Right cardiac atrium (tissue), 5 donors: Measurements from ENCODE around the gene PTP4A2. TPM values are rescaled to one million over a fixed set of nuclear protein-coding genes. Genes with fewer than 3 reads are reported as not detected.

Source experiments
- ATAC-seq, 2 donors: fragments of 200-7000 bp; cut with Tn5 transposase; one replicate each; pipeline versions ENCODE4 v1.8.0 to v1.9.1; 2020; ENCODE audit warnings: moderate library complexity in 2 of 2, mild to moderate bottlenecking in 1 of 2
- DNase-seq, 3 donors: peaks; one replicate each; pipeline ENCODE4 v3.0.0-alpha.2; 2020
- H3K27ac ChIP-seq: one replicate; pipeline ENCODE4 v1.5.1; 2013; ENCODE audit warnings: mild to moderate bottlenecking, low read length, control low read depth, moderate library complexity
- H3K27me3 ChIP-seq: one replicate; pipeline ENCODE4 v1.6.1; 2013; ENCODE audit not compliant: control insufficient read depth, insufficient read depth
- H3K4me1 ChIP-seq: one replicate; pipeline ENCODE4 v1.6.1; 2013; ENCODE audit warnings: low read length; ENCODE audit not compliant: control insufficient read depth, insufficient read depth
- H3K4me3 ChIP-seq: one replicate; pipeline ENCODE4 v1.5.1; 2013; ENCODE audit warnings: low read length, control low read depth
- H3K9me3 ChIP-seq: one replicate; pipeline ENCODE4 v1.6.1; 2013; ENCODE audit warnings: low read length; ENCODE audit not compliant: control insufficient read depth
- whole genome bisulfite sequencing: extraction: QIAGEN DNeasy Blood & Tissue Kit; methylation state at CpG from one replicate; pipeline ENCODE4 v1.1.7; 2013; 5-methylcytosine and 5-hydroxymethylcytosine counted together
- intact Hi-C, 4 donors: fragments of 100-400 bp; cut with DNase I; formaldehyde crosslinking; loops; one replicate each; pipeline versions ENCODE4 v1.11.0 to v1.14.0; 2022 to 2023
- polyA plus RNA-seq: library from polyadenylated mRNA; stranded (reverse); fragments of 200-250 nt; gene quantifications from one replicate; pipeline ENCODE4 v1.2.3, GENCODE V29; 2013
- total RNA-seq, 4 donors: library from RNA; stranded (reverse); fragmentation: NEBNext Ultra II Directional; extraction: Animal tissue kit (Norgen Biotek cat#: 25700); gene quantifications; one replicate each; pipeline ENCODE4 v1.2.1, GENCODE V29; 2021
- donor health status: healthy with polysubstance abuse.
- donor health status: DM: no; HTN: yes; CAD: no.
- donor health status: DM: no; HTN: no; CAD: no.
- donor health status: DM: no; HTN: yes; CAD: no; lungs with severe emphysema.
- donor health status: DM: yes; HTN: yes; CAD: no.

The PTP4A2 gene
- total and polyA plus RNA-seq, 5 donors = 158 to 558 (median 415) TPM

GRCh38 chr1:31976401-31976800 is 38.2 kb upstream of the PTP4A2 start:
- DNase-seq = no peak
- Histone ChIP-seq H3K9me3 (no peaks in the 10 kb centered on the region), H3K4me1 (peaks cover 4% of the 10 kb centered on the region), H3K27me3 (no peaks in the 10 kb centered on the region), H3K27ac (no peak overlapping the region), H3K4me3 (no peak overlapping the region)
- 95% methylated on average over 1 of the region's 1 CpG for WGBS
- no peak for ATAC-seq
- intact Hi-C loops = no loop called here

DNA sequence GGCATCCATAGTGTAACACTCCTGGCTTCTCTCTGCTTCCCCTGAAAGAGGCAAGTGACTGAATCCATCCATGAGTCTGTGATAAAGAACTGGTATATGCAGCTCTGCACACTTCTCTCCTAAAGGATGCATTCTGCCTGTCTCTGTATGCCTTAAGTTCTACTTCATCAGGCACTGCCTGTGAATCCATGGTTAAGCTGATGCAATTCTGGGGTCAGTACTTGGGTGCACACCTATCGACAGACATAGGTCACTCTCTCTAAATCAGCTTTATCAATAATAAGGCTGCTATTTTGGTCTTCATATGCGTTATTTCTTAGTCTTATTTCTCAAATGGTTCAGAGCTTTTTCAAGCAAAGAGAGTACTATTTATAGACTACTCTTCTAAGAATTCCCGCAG is 32.7 kb upstream of the PTP4A2 start:
- 55% methylated on average over 3 of the region's 3 CpGs for WGBS
- no peak for DNase-seq
- no peaks in the 10 kb centered on the region for H3K27me3 ChIP-seq
- no peak overlapping the region for H3K27ac ChIP-seq
- no peak for ATAC-seq
- no peaks in the 10 kb centered on the region for H3K9me3 ChIP-seq
- intact Hi-C loops = no loop called here
- H3K4me3 ChIP-seq = no peak overlapping the region
- H3K4me1 ChIP-seq = no peaks in the 10 kb centered on the region

GRCh38 chr1:31961536-31961935 is 23.4 kb upstream of the PTP4A2 start:
- Histone ChIP-seq H3K4me1 (no peaks in the 10 kb centered on the region), H3K4me3 (no peak overlapping the region), H3K27ac (no peak overlapping the region), H3K27me3 (no peaks in the 10 kb centered on the region), H3K9me3 (no peaks in the 10 kb centered on the region)
- DNase-seq = no peak
- WGBS = 78% methylated on average over 8 of the region's 8 CpGs
- intact Hi-C loops = loop anchor here in 1 of 4 donors (10.0 kb wide), 1 partner anchor 147 kb away; the partner anchor contains the start of gene SPOCD1
- no peak for ATAC-seq

DNA sequence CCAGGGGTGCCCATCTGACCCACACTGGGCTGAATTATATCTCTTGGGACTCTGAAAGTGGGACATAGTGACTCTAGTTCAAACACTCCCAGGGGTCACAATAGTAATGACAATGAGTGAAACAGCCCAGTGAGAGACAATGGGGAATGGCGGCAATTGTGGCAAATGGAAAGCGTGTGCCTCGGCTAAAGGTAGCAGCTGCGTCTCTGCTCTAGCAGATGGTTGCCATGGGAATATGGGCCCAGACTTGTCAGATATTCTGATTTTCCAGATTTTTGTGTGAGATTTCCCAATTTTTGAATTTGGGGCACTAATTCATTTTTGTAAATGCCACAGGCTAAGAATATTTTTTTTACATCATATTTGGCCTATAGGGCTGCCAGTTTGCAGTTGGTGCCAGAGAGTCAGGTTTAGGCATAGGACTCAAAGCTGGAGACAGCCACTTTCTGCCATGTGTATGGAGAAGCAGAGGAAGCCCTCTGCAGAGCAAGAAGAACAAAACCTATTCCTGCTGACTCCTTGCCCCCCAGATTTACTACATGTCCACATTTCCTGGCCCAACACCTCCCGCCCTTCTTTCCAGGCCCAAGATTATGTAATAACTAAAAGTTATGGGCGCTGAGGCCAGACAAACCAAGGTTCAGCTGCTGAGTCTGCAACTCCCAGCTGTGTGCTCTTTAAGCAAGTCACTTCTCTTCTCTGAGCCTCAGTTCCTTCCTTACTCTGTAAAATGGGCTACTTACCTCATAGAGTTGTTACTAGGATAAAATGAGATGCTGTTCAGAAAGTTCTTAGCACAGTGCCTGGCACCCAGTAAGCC is 21.6 kb upstream of the PTP4A2 start:
- peaks cover 5% of the 10 kb centered on the region for H3K4me1 ChIP-seq
- ATAC-seq (no peak), DNase-seq (peak in 1 of 3 donors; percentile 62)
- no peak overlapping the region for H3K27ac ChIP-seq
- no peaks in the 10 kb centered on the region for H3K27me3 ChIP-seq
- H3K4me3 ChIP-seq = no peak overlapping the region
- 89% methylated on average over 6 of the region's 6 CpGs for WGBS
- intact Hi-C loops = loop anchor here in 2 of 4 donors (10.0 kb wide), 2 partner anchors 125 to 145 kb away; partner anchors contain the start of gene SPOCD1 (in 1 of the 2)
- H3K9me3 ChIP-seq = no peaks in the 10 kb centered on the region

DNA sequence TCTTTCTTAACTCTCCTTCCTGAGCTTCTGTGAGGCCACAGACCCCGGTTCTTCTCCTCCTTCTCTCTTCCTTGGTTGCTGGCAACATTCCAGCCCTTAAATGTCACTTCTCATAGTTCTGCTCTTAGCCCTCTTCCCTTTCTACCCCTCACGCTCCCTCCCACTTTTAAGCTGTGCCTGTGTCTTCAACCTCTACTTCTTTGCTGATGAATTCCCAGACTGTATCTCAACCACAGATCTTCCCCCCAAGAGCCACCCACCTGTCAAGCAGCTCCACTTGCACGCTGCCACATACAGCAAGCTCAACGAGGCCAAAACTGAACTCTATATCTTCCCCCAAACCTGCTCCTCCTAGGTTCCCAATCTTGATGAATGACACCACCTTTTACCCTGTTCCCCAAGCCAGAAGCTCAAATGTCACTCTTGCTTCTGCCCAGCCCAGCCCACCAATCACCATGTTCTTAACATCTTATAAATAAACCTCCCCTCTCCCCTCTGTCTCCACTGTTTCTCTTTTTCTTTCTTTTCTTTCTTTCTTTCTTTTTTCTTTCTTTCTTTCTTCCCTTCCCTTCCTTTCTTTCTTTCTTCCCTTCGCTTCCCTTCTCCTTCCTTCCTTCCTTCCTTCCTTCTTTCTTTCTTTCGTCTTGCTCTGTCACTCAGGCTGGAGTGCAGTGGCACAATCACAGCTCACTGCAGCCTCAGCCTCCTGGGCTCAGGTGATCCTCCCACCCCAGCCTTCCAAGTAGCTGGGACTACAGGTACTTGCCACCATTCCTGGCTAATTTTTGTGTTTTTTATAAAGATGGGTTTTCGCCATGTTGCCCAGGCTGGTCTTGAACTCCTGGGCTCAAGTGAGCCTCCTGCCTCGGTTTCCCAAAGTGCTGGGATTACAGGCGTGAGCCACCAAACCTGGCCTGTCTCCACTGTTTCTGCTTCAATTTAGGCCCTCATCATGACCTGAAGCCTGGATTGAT is 19.8 kb upstream of the PTP4A2 start:
- intact Hi-C loops = loop anchor here in 1 of 4 donors (10.0 kb wide), 1 partner anchor 123 kb away; no protein-coding TSS in a partner anchor
- peak overlapping the region; percentile 19 for H3K27ac ChIP-seq
- ATAC-seq (no peak), DNase-seq (no peak)
- H3K4me3 ChIP-seq = no peak overlapping the region
- H3K4me1 ChIP-seq = peaks cover 5% of the 10 kb centered on the region
- 75% methylated on average over 9 of the region's 9 CpGs for WGBS
- no peaks in the 10 kb centered on the region for H3K9me3 ChIP-seq
- no peaks in the 10 kb centered on the region for H3K27me3 ChIP-seq

DNA sequence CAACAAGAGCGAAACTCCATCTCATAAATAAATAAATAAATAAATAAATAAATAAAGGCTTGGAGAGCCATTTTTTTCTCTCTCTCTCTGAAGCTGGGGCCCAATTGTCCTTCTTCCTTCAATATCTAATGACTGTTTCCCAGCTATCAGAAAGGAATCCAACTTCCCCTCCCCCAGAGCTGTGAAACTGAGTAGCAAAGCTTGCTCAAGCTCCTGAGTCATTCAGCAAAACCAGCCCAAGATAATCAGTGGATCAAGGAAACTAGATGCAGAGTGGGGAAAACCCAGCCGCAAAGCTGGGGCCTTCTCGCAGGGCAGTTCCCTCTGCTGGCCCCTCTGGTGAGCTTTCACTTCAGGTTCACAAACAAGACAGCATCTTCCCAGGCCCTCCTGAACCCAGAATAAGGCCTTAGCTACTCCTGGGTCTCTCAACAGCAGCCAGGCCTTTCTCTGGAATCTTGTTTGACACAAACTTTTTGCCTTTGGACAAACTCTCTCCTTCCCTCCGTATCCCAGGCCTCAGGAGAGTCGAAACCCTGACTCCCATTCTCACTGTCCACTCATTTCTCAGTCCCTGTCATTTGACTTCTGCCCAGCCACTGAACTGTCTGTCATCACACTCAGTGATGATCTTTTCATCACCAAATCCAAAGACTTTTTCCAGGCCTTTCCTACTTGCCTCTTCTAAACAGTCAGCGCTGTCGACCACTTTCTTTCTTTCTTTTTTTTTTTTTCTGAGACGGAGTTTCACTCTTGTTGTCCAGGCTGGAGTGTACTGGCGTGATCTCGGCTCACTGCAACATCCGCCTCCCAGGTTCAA is 18.0 kb upstream of the PTP4A2 start:
- Histone ChIP-seq H3K4me3 (no peak overlapping the region), H3K27ac (peak overlapping the region; percentile 96), H3K4me1 (peaks cover 5% of the 10 kb centered on the region), H3K27me3 (no peaks in the 10 kb centered on the region), H3K9me3 (no peaks in the 10 kb centered on the region)
- WGBS = 50% methylated on average over 11 of the region's 11 CpGs
- intact Hi-C loops = loop anchor here in 1 of 4 donors (10.0 kb wide), 1 partner anchor 121 kb away; no protein-coding TSS in a partner anchor
- ATAC-seq (peak; percentile 73 to 80), DNase-seq (peak; percentile 85 to 90 (median 85))

GRCh38 chr1:31954607-31955283 is 16.6 kb upstream of the PTP4A2 start:
- peak; percentile 93 to 95 (median 94) for DNase-seq
- 6% methylated on average over 6 of the region's 6 CpGs for WGBS
- peak; percentile 94 for ATAC-seq
- H3K9me3 ChIP-seq = no peaks in the 10 kb centered on the region
- no peaks in the 10 kb centered on the region for H3K27me3 ChIP-seq
- H3K4me3 ChIP-seq = no peak overlapping the region
- intact Hi-C loops = loop anchor here in 1 of 4 donors (10.0 kb wide), 1 partner anchor 120 kb away; no protein-coding TSS in a partner anchor
- peaks cover 5% of the 10 kb centered on the region for H3K4me1 ChIP-seq
- peak overlapping the region; percentile 82 for H3K27ac ChIP-seq

DNA sequence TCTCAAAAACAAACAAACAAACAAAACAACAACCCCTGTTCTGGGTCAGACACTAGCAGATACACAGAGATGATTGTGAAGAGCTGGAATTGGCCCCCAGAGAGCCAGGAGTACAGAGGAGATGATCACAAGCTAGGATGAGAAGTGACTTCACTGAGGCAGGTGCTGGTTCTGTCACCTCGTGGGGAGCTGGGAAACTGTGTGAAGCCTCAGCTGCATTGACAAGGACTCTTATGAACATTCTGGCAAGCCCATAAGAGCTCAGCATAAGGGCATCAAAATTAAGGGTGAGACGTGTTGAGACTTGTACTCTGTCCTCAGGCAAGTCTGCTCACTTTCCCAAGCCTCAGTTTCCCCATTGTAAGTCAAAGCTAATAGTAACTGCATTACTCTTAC is 14.7 kb upstream of the PTP4A2 start:
- no peaks in the 10 kb centered on the region for H3K9me3 ChIP-seq
- intact Hi-C loops = loop anchor here in 1 of 4 donors (10.0 kb wide), 1 partner anchor 118 kb away; no protein-coding TSS in a partner anchor
- ATAC-seq (no peak), DNase-seq (no peak)
- H3K27me3 ChIP-seq = no peaks in the 10 kb centered on the region
- no peak overlapping the region for H3K4me3 ChIP-seq
- WGBS = 62% methylated on average over 2 of the region's 2 CpGs
- H3K4me1 ChIP-seq = peaks cover 5% of the 10 kb centered on the region
- peak overlapping the region; percentile 56 for H3K27ac ChIP-seq

DNA sequence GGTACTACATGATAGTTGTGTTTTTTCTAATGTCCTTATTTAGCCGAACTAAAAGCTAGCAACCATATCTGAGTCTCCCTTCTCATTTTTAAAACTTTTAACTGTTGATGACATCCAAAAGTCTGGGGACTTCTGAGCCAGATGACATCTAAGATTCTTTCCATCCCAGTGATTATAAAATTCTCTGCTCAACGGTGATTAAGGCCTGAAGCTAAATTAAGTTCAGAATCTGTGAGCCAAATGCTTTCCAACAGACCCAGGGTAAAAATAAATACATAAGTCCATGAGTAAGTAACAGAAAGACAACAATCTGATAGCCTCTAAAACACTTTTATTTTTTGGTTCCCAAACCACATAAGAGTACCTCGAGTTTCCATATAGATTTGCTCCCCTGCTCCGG is 13.1 kb upstream of the PTP4A2 start:
- no peak overlapping the region for H3K27ac ChIP-seq
- H3K4me1 ChIP-seq = peaks cover 5% of the 10 kb centered on the region
- H3K9me3 ChIP-seq = no peaks in the 10 kb centered on the region
- 46% methylated on average over 4 of the region's 4 CpGs for WGBS
- intact Hi-C loops = loop anchor here in 1 of 4 donors (10.0 kb wide), 1 partner anchor 116 kb away; no protein-coding TSS in a partner anchor
- no peak for DNase-seq
- ATAC-seq = no peak
- H3K27me3 ChIP-seq = no peaks in the 10 kb centered on the region
- no peak overlapping the region for H3K4me3 ChIP-seq
